ENCODE results near the gene AGK.

DNA sequence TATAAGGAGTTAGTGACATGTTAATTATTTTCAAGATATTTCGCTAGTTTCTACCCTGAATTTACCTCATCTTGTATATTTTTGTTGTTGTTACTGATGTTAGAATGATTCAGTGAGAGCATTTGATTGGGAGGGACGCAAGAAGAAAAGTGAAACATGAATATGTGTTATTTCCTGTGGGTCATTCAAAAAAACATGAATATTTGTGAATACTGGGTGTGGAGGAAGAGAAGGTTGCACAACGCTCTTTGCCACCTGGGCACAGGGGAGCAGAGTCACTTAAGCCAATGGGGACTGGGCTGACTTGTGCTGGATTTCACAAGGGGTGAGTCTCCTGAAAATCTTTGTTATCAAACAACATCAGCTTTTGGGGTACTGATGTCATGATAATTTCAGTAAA is 39.5 kb downstream of the AGK start:
- TF ChIP-seq POLR2A (IDR thresholded peaks at IDR 0.05) (no peak), CTCF (IDR thresholded peaks at IDR 0.05) (no peak), POLR2AphosphoS5 (IDR thresholded peaks at IDR 0.05) (no peak)

Data from breast epithelium (tissue), 3 donors.